ENCODE measurements around the gene SMAD7.

The SMAD7 gene

GRCh38 chr18:48943736-48944527 is 6.8 kb downstream of the SMAD7 start:
- no peak for DNase-seq

- no peak for DNase-seq
Measured at GRCh38 chr18:48943333-48943732, 7.4 kb downstream of the SMAD7 start.

- no peak for DNase-seq
Measured at GRCh38 chr18:48942554-48943261, 8.1 kb downstream of the SMAD7 start.

GRCh38 chr18:48942086-48942485 is 8.7 kb downstream of the SMAD7 start:
- DNase-seq = no peak

GRCh38 chr18:48941672-48942071 is 9.1 kb downstream of the SMAD7 start:
- no peak for DNase-seq

GRCh38 chr18:48940854-48941611 is 9.7 kb downstream of the SMAD7 start:
- DNase-seq = no peak

GRCh38 chr18:48939205-48940097 is 11.3 kb downstream of the SMAD7 start:
- no peak for DNase-seq

- no peak for DNase-seq
Measured at GRCh38 chr18:48938827-48939204, 11.9 kb downstream of the SMAD7 start.

- no peak for DNase-seq
Measured at GRCh38 chr18:48937869-48938750, 12.7 kb downstream of the SMAD7 start.

GRCh38 chr18:48935433-48935774 is 15.4 kb downstream of the SMAD7 start:
- no peak for DNase-seq

- DNase-seq = no peak
Measured at GRCh38 chr18:48934723-48935432, 15.9 kb downstream of the SMAD7 start.

- no peak for DNase-seq
Measured at GRCh38 chr18:48934415-48934722, 16.4 kb downstream of the SMAD7 start.

- DNase-seq = no peak
Measured at GRCh38 chr18:48933578-48934414, 17.0 kb downstream of the SMAD7 start.

- DNase-seq = no peak
Measured at GRCh38 chr18:48932822-48933510, 17.8 kb downstream of the SMAD7 start.

GRCh38 chr18:48932462-48932818 is 18.3 kb downstream of the SMAD7 start:
- DNase-seq = no peak

- no peak for DNase-seq
Measured at GRCh38 chr18:48931680-48932461, 18.9 kb downstream of the SMAD7 start.

GRCh38 chr18:48930926-48931325 is 19.8 kb downstream of the SMAD7 start:
- no peak for DNase-seq

- DNase-seq = no peak
Measured at GRCh38 chr18:48929941-48930713, 20.6 kb downstream of the SMAD7 start.
